K562 (cell line): ENCODE results near the gene RMC1. TPM values are rescaled to one million over a fixed set of nuclear protein-coding genes. Genes with fewer than 3 reads are reported as not detected.

Source experiments
- ATAC-seq: fragments of 200-7000 bp; cut with Tn5 transposase; 3 replicates; pipeline ENCODE4 v1.9.1; 2020; ENCODE audit warnings: moderate library complexity
- BruUV-seq: library from RNA; stranded (reverse); fragments of 400-500 nt; replicated peaks from 2 replicates; lab custom pipeline; 2021; lab: Mats Ljungman, UMichigan
- CTCF ChIA-PET: fragments of 300-600 bp; formaldehyde crosslinking; extraction: SDS; loops from one replicate; lab custom pipeline; 2021; ENCODE audit warnings: low intra/inter-chr PET ratio; lab: Yijun Ruan, JAX
- POLR2A ChIA-PET: fragments of 300-600, 350-650 bp; sonication (Branson Sonifier 250); formaldehyde crosslinking; extraction: SDS; loops from one replicate; lab custom pipeline; 2021; ENCODE audit warnings: antibody characterized with exemption, inconsistent platforms; lab: Yijun Ruan, JAX
- DNase-seq, 4 experiments: peaks; one replicate each; pipeline versions ENCODE4 v3.0.0 to v3.0.0-alpha.2; 2011 to 2018; ENCODE audit warnings: low spot score in 3 of 4, mixed read lengths in 3 of 4; ENCODE audit errors: extremely low read depth in 1 of 4
- FAIRE-seq: peaks from 2 replicates; lab custom pipeline; 2011; peaks lifted over from hg19 to GRCh38; lab: Jason Lieb, UNC
- H2AFZ ChIP-seq: 2 replicates; pipeline ENCODE4 v1.6.0; 2011; ENCODE audit warnings: low read depth, low read length, control low read depth, inconsistent platforms
- H3K27ac ChIP-seq: fragments of 200-600 bp; 3 replicates; pipeline ENCODE4 v1.8.0; 2011; ENCODE audit warnings: low read depth, mild to moderate bottlenecking, control low read depth, inconsistent platforms, low read length, moderate library complexity, mixed read lengths; ENCODE audit errors: extremely low read depth
- H3K27me3 ChIP-seq, 2 experiments: fragments of 300-600 bp in 1 of 2; 2 replicates in 1 of 2; 3 replicates in 1 of 2; pipeline versions ENCODE4 v1.6.0 to v1.8.0; 2011; ENCODE audit warnings: inconsistent platforms in 2 of 2, low read length in 2 of 2, mild to moderate bottlenecking in 1 of 2, mixed read lengths in 1 of 2, moderate library complexity in 1 of 2; ENCODE audit not compliant: control insufficient read depth in 2 of 2, insufficient read depth in 2 of 2
- H3K36me3 ChIP-seq: fragments of 300-600 bp; 3 replicates; pipeline ENCODE4 v1.8.0; 2011; ENCODE audit warnings: mild to moderate bottlenecking, low read length, inconsistent platforms; ENCODE audit not compliant: control insufficient read depth, insufficient read depth
- H3K4me1 ChIP-seq, 2 experiments: fragments of 200-600 bp in 1 of 2; replicated peaks in 1 of 2; 2 replicates in 1 of 2; 3 replicates in 1 of 2; pipeline versions ENCODE4 v1.5.1 to v1.8.0; 2011; ENCODE audit warnings: inconsistent platforms in 2 of 2, low read length in 2 of 2, mild to moderate bottlenecking in 1 of 2, mixed read lengths in 1 of 2, moderate library complexity in 1 of 2; ENCODE audit not compliant: control insufficient read depth in 2 of 2, insufficient read depth in 2 of 2
- H3K4me2 ChIP-seq: 2 replicates; pipeline ENCODE4 v1.6.1; 2011; ENCODE audit warnings: low read length, control low read depth, inconsistent platforms, mixed read lengths; ENCODE audit not compliant: insufficient read depth
- H3K4me3 ChIP-seq: fragments of 200-600 bp; sonication (generic), shearing (Covaris generic); 2 replicates; pipeline ENCODE4 v1.5.1; 2016; ENCODE audit warnings: control low read depth, inconsistent platforms
- H3K79me2 ChIP-seq: fragments of 200-600 bp; 3 replicates; pipeline ENCODE4 v1.8.0; 2011; ENCODE audit warnings: low read length, inconsistent platforms; ENCODE audit not compliant: control insufficient read depth, insufficient read depth
- H3K9ac ChIP-seq, 2 experiments: 2 replicates each; pipeline versions ENCODE4 v1.6.0 to v1.6.1; 2011; ENCODE audit warnings: low read depth in 2 of 2, low read length in 2 of 2, control low read depth in 1 of 2, inconsistent platforms in 1 of 2, mild to moderate bottlenecking in 1 of 2, mixed read lengths in 1 of 2; ENCODE audit not compliant: insufficient read depth in 1 of 2
- H3K9me1 ChIP-seq: one replicate; pipeline ENCODE4 v1.6.0; 2011; ENCODE audit warnings: inconsistent platforms, mild to moderate bottlenecking, low read length, moderate library complexity; ENCODE audit not compliant: control insufficient read depth, insufficient read depth
- H3K9me3 ChIP-seq: replicated peaks from 2 replicates; pipeline ENCODE4 v1.5.1; 2011; ENCODE audit warnings: low read depth, low read length, inconsistent platforms; ENCODE audit not compliant: control insufficient read depth, insufficient read depth
- H4K20me1 ChIP-seq: replicated peaks from 2 replicates; pipeline ENCODE4 v1.6.1; 2011; ENCODE audit warnings: low read length, inconsistent platforms, mixed read lengths; ENCODE audit not compliant: control insufficient read depth, insufficient read depth
- CEBPB ChIP-seq: fragments of 450-650 bp; IDR thresholded peaks from 2 replicates; pipeline ENCODE4 v1.6.1; 2016; ENCODE audit warnings: missing genetic modification characterization, missing compliant biosample characterization
- CREB3L1 ChIP-seq: fragments of 450-650 bp; IDR thresholded peaks from 2 replicates; pipeline ENCODE4 v1.6.1; 2014; ENCODE audit warnings: low read depth, mild to moderate bottlenecking, moderate library complexity, borderline replicate concordance
- E2F8 ChIP-seq: fragments of 450-650 bp; IDR thresholded peaks from 2 replicates; pipeline ENCODE4 v1.7.1; 2018; ENCODE audit warnings: mild to moderate bottlenecking, low read depth; ENCODE audit not compliant: partially characterized antibody
- GATA2 ChIP-seq: sonication (generic); formaldehyde crosslinking; IDR thresholded peaks from 2 replicates; pipeline ENCODE4 v1.4.0; 2020; ENCODE audit warnings: mild to moderate bottlenecking, missing genetic modification reagents
- HDAC6 ChIP-seq: IDR thresholded peaks from 2 replicates; pipeline ENCODE4 v1.6.1; 2012; ENCODE audit warnings: low read depth, mild to moderate bottlenecking, control low read depth, inconsistent platforms, low read length, moderate library complexity
- POLR2AphosphoS5 ChIP-seq: IDR thresholded peaks from 2 replicates; pipeline ENCODE4 v1.6.1; 2011; ENCODE audit warnings: mild to moderate bottlenecking, low read depth, low read length, moderate library complexity; ENCODE audit not compliant: control insufficient read depth, insufficient read depth
- POLR2B ChIP-seq: fragments of 450-650 bp; IDR thresholded peaks from 2 replicates; pipeline ENCODE4 v1.6.1; 2018; ENCODE audit warnings: low read depth; ENCODE audit not compliant: partially characterized antibody
- RNF2 ChIP-seq: sonication (generic); IDR thresholded peaks from 2 replicates; pipeline ENCODE4 v1.6.1; 2016
- SAP30 ChIP-seq: fragments of 200-600 bp; sonication (generic); IDR thresholded peaks from 2 replicates; pipeline ENCODE4 v1.6.1; 2012; ENCODE audit warnings: borderline replicate concordance, low read depth, mild to moderate bottlenecking, moderate library complexity, low read length, control low read depth, inconsistent platforms; ENCODE audit not compliant: insufficient read depth, poor library complexity, severe bottlenecking
- TEAD2 ChIP-seq: fragments of 450-650 bp; IDR thresholded peaks from 2 replicates; pipeline ENCODE4 v1.6.1; 2016; ENCODE audit warnings: missing genetic modification characterization, control low read depth, missing compliant biosample characterization
- WHSC1 ChIP-seq: IDR thresholded peaks from one replicate; pipeline ENCODE4 v1.6.1; 2012; ENCODE audit warnings: low read length, control low read depth, inconsistent platforms
- YY1 ChIP-seq, 3 experiments: IDR thresholded peaks; 2 replicates each; pipeline ENCODE4 v1.6.1; 2011; ENCODE audit warnings: low read length in 2 of 3, mild to moderate bottlenecking in 2 of 3, moderate library complexity in 2 of 3, borderline replicate concordance in 1 of 3, control low read depth in 1 of 3, low read depth in 1 of 3; ENCODE audit not compliant: insufficient read depth in 3 of 3, insufficient replicate concordance in 2 of 3, control insufficient read depth in 1 of 3, insufficient read length in 1 of 3; ENCODE audit errors: extremely low read depth in 1 of 3
- ZBTB12 ChIP-seq: fragments of 250-450 bp; sonication (Bioruptor Pico); IDR thresholded peaks from 2 replicates; pipeline ENCODE4 v1.4.0; 2020
- ZFP1 ChIP-seq: fragments of 450-650 bp; formaldehyde crosslinking; IDR thresholded peaks from 2 replicates; pipeline ENCODE4 v1.4.0; 2020; ENCODE audit warnings: mild to moderate bottlenecking, mixed read lengths
- ZNF282 ChIP-seq: sonication (generic); formaldehyde crosslinking; IDR thresholded peaks from 2 replicates; pipeline ENCODE4 v1.8.1; 2023; ENCODE audit warnings: missing genetic modification reagents
- WGBS: fragments of 100-300 bp; shearing (Covaris generic); methylation state at CpG from one replicate; pipeline ENCODE4 v1.1.6; 2016; ENCODE audit warnings: low coverage, mixed read lengths; ENCODE audit not compliant: insufficient coverage; ENCODE audit errors: missing lambda C conversion rate; 5-methylcytosine and 5-hydroxymethylcytosine counted together
- in situ Hi-C: fragments of 300-500 bp; cut with MboI; formaldehyde crosslinking; loops from 4 replicates; pipeline ENCODE4 v1.15.0; 2018; ENCODE audit warnings: inconsistent platforms, mixed read lengths
- intact Hi-C: fragments of 100-400 bp; cut with micrococcal nuclease; formaldehyde crosslinking; loops from 2 replicates; pipeline ENCODE4 v1.14.2; 2022
- polyA plus RNA-seq, 8 experiments: library from polyadenylated mRNA; depleted of rRNA in 4 of 8; stranded (reverse) in 5 of 8; unstranded in 3 of 8; fragments of >200 nt; fragmentation: Nextera tagmentation in 2 of 8; fragmentation: Illumina TruSeq in 1 of 8; extraction: Ambion mirVana in 2 of 8; extraction: Trizol in 1 of 8; gene quantifications; 2 replicates each; pipeline versions ENCODE4 v1.2.1 to v1.2.3, GENCODE V29; 2011 to 2014; ENCODE audit warnings: inconsistent platforms in 1 of 8, missing spikeins in 1 of 8
- total RNA-seq, 7 experiments: library from RNA; depleted of rRNA in 6 of 7; stranded (reverse); fragments of >200 nt in 6 of 7; fragmentation: Illumina TruSeq in 2 of 7; extraction: Trizol in 2 of 7; gene quantifications; 2 replicates each; pipeline versions ENCODE4 v1.2.1 to v1.2.3, GENCODE V29; 2011 to 2021; ENCODE audit warnings: low replicate concordance in 1 of 7

The RMC1 gene
- total and polyA plus RNA-seq, 9 of the 15 experiments (the other 6 are each of a cell fraction or from before 2014, with no cell fraction given), result 7.5 to 42.4 (median 35.5) TPM

GRCh38 chr18:23548275-23548674 lies 45.0 kb downstream of the RMC1 start (continued):
- no peak for TF ChIP-seq CREB3L1
- TF ChIP-seq GATA2 (CRISPR knock-in tag), result no peak
- TF ChIP-seq ZNF282 (CRISPR knock-in tag), result no peak

GRCh38 chr18:23548719-23549118 lies 45.4 kb downstream of the RMC1 start:
- H3K27me3 ChIP-seq, result no peaks in the 10 kb centered on the region
- peaks cover 84% of the 10 kb centered on the region for H3K36me3 ChIP-seq
- no peak for ATAC-seq
- no peaks in the 10 kb centered on the region for H3K9me1 ChIP-seq
- ChIA-PET POLR2A (interaction anchor here (0.7 to 1.3 kb wide), 2 partner anchors 8 to 85 kb away, joined by 3 read pairs; no protein-coding TSS in a partner anchor), CTCF (no interaction called here)
- no peaks in the 10 kb centered on the region for H3K9me3 ChIP-seq
- H3K9ac ChIP-seq, result no peak overlapping the region
- no peak overlapping the region for H3K4me3 ChIP-seq
- in situ Hi-C loops, result no loop called here
- no peak overlapping the region for H2AFZ ChIP-seq
- no peaks in the 10 kb centered on the region for H3K79me2 ChIP-seq
- FAIRE-seq, result no peak
- no TSS peak for BruUV-seq
- H3K4me2 ChIP-seq, result no peak overlapping the region
- H3K4me1 ChIP-seq, result peaks cover 0 to 3% of the 10 kb centered on the region in 2 experiments; a peak in 1 of 5 replicates
- H4K20me1 ChIP-seq, result no peaks in the 10 kb centered on the region
- no peak overlapping the region for H3K27ac ChIP-seq
- no peak for DNase-seq
- intact Hi-C loops, result no loop called here
- 100% methylated on average over 3 of the region's 3 CpGs for WGBS
- no peak for TF ChIP-seq E2F8
- no peak for TF ChIP-seq WHSC1
- no peak for TF ChIP-seq POLR2AphosphoS5
- TF ChIP-seq CEBPB (tag), result no peak
- TF ChIP-seq HDAC6, result no peak
- TF ChIP-seq RNF2, result no peak
- no peak for TF ChIP-seq TEAD2
- no peak for TF ChIP-seq YY1 (IDR thresholded peaks at IDR 0.05; ENCODE audit: borderline replicate concordance in 1 of 3, control insufficient read depth in 1 of 3, extremely low read depth in 1 of 3, insufficient read depth in 3 of 3, insufficient read length in 1 of 3, insufficient replicate concordance in 2 of 3, low read depth in 1 of 3, low read length in 2 of 3)
- TF ChIP-seq POLR2B, result no peak
- TF ChIP-seq ZFP1 (CRISPR knock-in tag), result no peak
- TF ChIP-seq SAP30, result no peak
- TF ChIP-seq ZBTB12 (CRISPR knock-in tag), result no peak
